ENCODE results near the gene SLFN14. TPM values are rescaled to one million over a fixed set of nuclear protein-coding genes. Genes with fewer than 3 reads are reported as not detected.

The SLFN14 gene
- not detected in 2 replicates for total RNA-seq

DNA sequence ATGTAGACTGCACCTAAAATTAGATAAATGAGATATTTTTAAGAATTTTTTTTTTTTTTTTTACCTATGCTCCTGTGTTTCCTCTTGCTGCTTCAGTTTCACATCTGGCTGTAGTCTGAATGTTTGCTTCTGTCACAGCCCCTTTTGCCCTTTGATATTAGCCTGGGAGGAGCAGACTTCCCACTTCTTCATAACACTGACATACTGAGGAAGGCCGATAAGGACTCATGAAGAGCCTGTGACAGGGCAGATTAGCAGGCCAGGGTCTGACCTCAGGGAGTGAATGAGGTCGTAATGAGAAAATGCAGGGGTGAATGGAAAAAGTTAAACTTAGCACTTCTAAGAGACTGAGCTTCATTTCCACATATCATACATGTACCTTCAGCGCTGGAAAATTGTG, at the start of gene SLFN14:
TSS of gene SLFN14 (minus strand) at position 117 of the 400 bp plus-strand sequence. CDS start 2,757 bp downstream, outside the sequence.

DNA sequence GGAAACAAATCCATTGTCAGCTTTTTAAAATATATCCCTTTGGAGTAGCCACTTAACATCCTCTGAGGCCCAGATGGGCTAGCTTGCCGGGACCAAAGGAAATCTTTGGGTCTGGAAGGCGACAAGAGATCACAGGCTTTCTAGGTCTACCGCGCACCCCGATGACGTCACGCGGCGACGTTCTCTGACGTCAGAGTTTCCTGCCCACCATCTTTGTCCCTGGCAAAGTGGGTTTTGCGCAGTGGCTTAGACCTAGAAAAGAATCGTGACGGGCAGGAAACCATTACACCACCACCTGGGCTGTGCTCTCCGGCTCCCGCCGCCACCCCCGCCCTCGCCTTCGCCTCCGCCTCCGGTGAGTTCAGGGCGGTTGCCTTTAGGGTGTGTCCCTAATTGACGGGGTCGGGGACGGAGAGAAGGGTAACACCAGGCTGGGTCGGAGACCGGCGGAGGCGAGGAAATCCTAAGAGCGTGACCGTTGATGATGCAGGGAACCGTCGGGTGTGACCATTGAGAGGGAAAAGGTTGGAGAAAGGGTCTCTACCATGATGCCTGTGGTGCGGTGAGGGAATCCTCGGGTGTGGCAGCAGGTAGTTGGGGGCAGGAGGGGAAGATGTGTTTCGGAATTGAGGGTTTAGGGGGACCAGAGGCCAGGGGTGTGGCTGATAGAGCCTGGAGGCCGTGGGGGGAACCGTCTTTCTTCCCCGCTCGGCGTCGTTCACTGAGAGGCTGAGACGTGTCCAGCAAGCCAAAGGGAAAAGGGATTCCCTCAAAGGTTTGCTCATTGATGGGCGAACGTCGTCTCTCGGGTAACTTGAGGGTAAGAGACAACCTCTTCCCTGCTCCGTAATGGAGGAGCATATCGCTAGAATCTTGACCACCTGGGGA, 26.7 kb upstream of the SLFN14 start, which contains the start of gene AP2B1:
TSS of gene AP2B1 (plus strand) at position 249 of the 888 bp plus-strand sequence. CDS start 6,709 bp downstream, outside the sequence.

DNA sequence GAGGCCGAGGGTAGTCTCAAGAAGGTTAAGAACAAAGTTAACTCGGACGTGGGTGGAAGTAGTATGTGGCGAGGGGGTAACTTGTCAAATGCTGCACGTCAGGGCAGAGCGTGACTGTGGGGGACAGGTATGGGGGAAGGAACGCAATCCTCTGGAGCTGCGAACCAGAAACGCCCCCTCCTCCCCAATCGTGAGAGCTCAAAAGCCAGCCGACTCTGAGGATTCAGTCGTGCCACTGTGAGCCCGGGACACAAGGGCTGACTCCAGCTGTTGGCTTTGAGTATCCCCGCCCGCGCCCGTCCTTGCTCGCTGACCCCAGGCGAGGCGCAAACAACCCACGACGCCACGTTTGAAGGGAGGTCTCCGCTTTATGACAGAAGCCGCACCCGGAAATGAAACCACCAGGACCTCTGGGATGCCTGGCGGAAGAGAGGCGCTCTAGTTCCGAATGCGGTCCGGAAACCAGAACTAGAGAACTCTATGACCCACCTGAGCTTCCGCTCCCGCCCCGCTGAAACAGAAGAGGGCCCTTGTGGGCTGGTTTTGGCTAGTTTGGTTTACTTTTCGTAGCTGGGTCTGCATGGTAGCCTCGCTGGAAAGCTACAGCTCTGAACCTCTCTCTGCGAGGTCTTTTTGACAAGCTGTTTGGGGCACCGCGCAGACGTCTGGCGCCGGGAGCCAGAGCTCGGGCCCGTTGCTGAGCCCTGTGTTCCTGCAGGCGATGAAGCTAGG, 17.7 kb upstream of the SLFN14 start, which contains the start of gene PEX12:
TSS of gene PEX12 (minus strand) at position 375 of the 732 bp plus-strand sequence. CDS start 550 bp downstream, outside the sequence.

DNA sequence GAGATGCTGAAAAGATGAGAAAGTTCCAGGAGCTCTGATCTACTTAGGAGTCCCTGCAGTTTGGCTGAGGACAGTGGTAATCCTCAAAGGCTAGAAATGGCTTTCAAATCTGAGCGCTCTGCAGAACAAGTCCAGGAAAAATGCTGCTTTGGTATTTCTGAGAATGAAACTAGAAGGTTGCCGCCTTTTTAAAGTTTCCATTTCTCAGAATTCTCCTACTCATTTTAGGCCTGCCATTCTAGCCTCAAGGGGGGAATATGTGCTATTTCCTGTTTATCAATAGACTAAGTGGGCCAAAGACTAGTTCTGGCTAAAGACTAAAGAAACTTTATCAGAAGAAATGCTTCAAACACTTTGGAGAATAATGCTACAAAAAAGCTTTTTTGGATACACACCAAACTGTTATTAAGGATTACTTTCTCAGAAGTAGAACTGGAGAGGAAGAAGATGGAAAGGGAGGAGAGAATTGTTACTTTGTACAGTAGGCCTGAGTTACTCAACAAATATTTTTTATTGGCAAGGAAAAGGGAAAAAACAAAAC, 22.9 kb downstream of the SLFN14 start, which contains the start of gene SLFN12L:
TSS of gene SLFN12L (minus strand) at position 78 of the 541 bp plus-strand sequence. CDS start 15,314 bp downstream, outside the sequence.

Small RNA genes within 50 kb of the gene (small RNA-seq; reads per million reads assigned to genes)
- gene AC004134.1 (not detected), gene AC015911.1 (not detected), gene SNORD7 (37.0 reads per million, percentile 97 among the genes with 10 or more reads in this experiment)

Other genes starting within 250 kb of the SLFN14 start
- 36.4 and 43.2 TPM in 2 replicates for gene SLFN11, start 187.2 kb downstream of the SLFN14 start, total RNA-seq
- gene SLFN12, start 128.3 kb downstream of the SLFN14 start, total RNA-seq, result 24.5 and 25.0 TPM in 2 replicates
- gene SLFN13, start 112.1 kb downstream of the SLFN14 start, total RNA-seq, result 0.85 and 1.1 TPM in 2 replicates
- not detected in 2 replicates for gene SLFN12L, start 23.1 kb downstream of the SLFN14 start, total RNA-seq
- gene PEX12, start 17.8 kb upstream of the SLFN14 start, total RNA-seq, result 5.4 and 6.6 TPM in 2 replicates
- 101 and 111 TPM in 2 replicates for gene AP2B1, start 26.5 kb upstream of the SLFN14 start, total RNA-seq
- gene RASL10B, start 170.8 kb upstream of the SLFN14 start, total RNA-seq, result 0.85 and 0.97 TPM in 2 replicates
- not detected in 2 replicates for gene GAS2L2, start 192.4 kb upstream of the SLFN14 start, total RNA-seq
- gene C17orf50, start 200.1 kb upstream of the SLFN14 start, total RNA-seq, result not detected in 2 replicates
- gene MMP28, start 234.8 kb upstream of the SLFN14 start, total RNA-seq, result 0.16 and 1.2 TPM in 2 replicates
- 31.9 and 44.0 TPM in 2 replicates for gene TAF15, start 248.7 kb upstream of the SLFN14 start, total RNA-seq